BLaER1 (cell line): ENCODE results near the gene SYT8.
A peak's percentile ranks its signal among the peaks of the same experiment; 100 is the strongest.
"Not testable (repeated sequence)": the region's sequence is repeated elsewhere in the genome, so short reads cannot be mapped to it uniquely, and the experiment has no call there.

Experiments
- H3K27ac ChIP-seq: shearing (Covaris generic); formaldehyde crosslinking; 2 replicates; pipeline ENCODE4 v1.8.1; 2022
- H3K27me3 ChIP-seq: shearing (Covaris generic); formaldehyde crosslinking; 2 replicates; pipeline ENCODE4 v1.8.1; 2022
- H3K36me3 ChIP-seq: shearing (Covaris generic); formaldehyde crosslinking; 2 replicates; pipeline ENCODE4 v1.8.1; 2022
- H3K4me1 ChIP-seq: shearing (Covaris generic); formaldehyde crosslinking; 2 replicates; pipeline ENCODE4 v1.8.1; 2022
- H3K4me2 ChIP-seq: shearing (Covaris generic); formaldehyde crosslinking; 2 replicates; pipeline ENCODE4 v1.8.1; 2022
- H3K4me3 ChIP-seq: shearing (Covaris generic); formaldehyde crosslinking; 2 replicates; pipeline ENCODE4 v1.8.1; 2022
- H3K9ac ChIP-seq: shearing (Covaris generic); formaldehyde crosslinking; 2 replicates; pipeline ENCODE4 v1.8.1; 2022
- H3K9me3 ChIP-seq: shearing (Covaris generic); formaldehyde crosslinking; 2 replicates; pipeline ENCODE4 v1.8.1; 2022
- H4K20me1 ChIP-seq: shearing (Covaris generic); formaldehyde crosslinking; 2 replicates; pipeline ENCODE4 v1.8.1; 2022
- Cebpa-rat ChIP-seq: shearing (Covaris generic); IDR thresholded peaks from 2 replicates; pipeline ENCODE4 v1.8.1; 2022

The SYT8 gene

DNA sequence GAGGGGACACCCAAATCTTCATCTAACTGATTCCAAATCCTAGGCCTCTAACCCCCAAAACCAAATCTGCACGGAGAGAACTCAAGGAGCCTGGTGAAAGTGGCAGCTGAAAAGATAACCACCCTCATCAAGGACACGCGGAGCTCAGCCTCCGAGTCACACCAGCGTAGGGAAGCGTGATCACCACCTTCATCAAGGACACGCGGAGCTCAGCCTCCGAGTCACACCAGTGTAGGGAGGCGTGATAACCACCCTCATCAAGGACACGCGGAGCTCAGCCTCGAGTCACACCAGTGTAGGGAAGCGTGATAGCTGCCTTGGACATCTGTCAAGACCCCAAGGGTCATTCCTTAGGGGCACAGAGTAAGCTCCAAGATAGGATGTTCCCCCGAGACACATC lies 29.3 kb upstream of the SYT8 start:
- Histone ChIP-seq H3K27me3 (no peaks in the 10 kb centered on the region), H4K20me1 (no peaks in the 10 kb centered on the region)

GRCh38 chr11:1807264-1807995 lies 27.4 kb upstream of the SYT8 start:
- H3K4me1 ChIP-seq = peaks cover 9% of the 10 kb centered on the region; the same call in 1 of the 2 replicates
- H3K36me3 ChIP-seq = no peaks in the 10 kb centered on the region
- no peak overlapping the region for H3K9ac ChIP-seq
- no peaks in the 10 kb centered on the region for H3K27me3 ChIP-seq
- H3K4me2 ChIP-seq = no peak overlapping the region
- TF ChIP-seq Cebpa-rat = no peak
- no peaks in the 10 kb centered on the region for H4K20me1 ChIP-seq
- peaks cover 20% of the 10 kb centered on the region for H3K9me3 ChIP-seq
- H3K27ac ChIP-seq = no peak overlapping the region
- no peak overlapping the region for H3K4me3 ChIP-seq

More for the DNA sequence above, 29.3 kb upstream of the SYT8 start:
- no peaks in the 10 kb centered on the region for H3K36me3 ChIP-seq
- H3K27ac ChIP-seq = no peak overlapping the region
- no peak overlapping the region for H3K4me3 ChIP-seq
- peaks cover 13% of the 10 kb centered on the region for H3K9me3 ChIP-seq
- no peak overlapping the region for H3K9ac ChIP-seq
- H3K4me1 ChIP-seq = 0 out of 2 replicates have a peak, but pooled peaks cover under 1% of the 10 kb centered on the region
- no peak overlapping the region for H3K4me2 ChIP-seq
- TF ChIP-seq Cebpa-rat = no peak

DNA sequence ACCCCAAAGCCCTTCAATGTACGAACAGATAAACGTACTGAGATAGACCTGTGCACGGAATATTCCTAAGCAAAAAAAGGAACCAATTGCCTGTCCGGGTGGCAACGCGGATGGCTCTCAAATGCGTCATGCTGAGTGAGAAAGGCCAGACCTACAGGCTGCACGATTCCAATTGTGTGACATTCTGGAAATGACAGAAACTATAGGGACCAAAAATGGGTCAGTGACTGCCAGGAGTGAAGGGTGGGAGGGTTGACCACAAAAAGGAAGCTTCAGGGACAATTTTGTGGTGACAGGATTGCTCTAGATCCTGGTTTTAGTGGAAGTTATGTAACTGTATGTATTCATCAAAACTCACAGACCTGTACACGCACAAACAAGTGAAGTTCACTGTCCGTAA lies 24.0 kb upstream of the SYT8 start:
- Histone ChIP-seq H3K4me1 (peaks cover 9% of the 10 kb centered on the region; the same call in 1 of the 2 replicates), H3K27me3 (no peaks in the 10 kb centered on the region), H3K9ac (no peak overlapping the region)

GRCh38 chr11:1812274-1812673 lies 22.5 kb upstream of the SYT8 start:
- H4K20me1 ChIP-seq = no peaks in the 10 kb centered on the region
- no peak for TF ChIP-seq Cebpa-rat
- H3K9ac ChIP-seq = no peak overlapping the region
- H3K27ac ChIP-seq = no peak overlapping the region
- H3K27me3 ChIP-seq = no peaks in the 10 kb centered on the region
- peaks cover 9% of the 10 kb centered on the region; the same call in 1 of the 2 replicates for H3K4me1 ChIP-seq
- no peaks in the 10 kb centered on the region for H3K36me3 ChIP-seq
- no peak overlapping the region for H3K4me3 ChIP-seq
- peaks cover 25% of the 10 kb centered on the region for H3K9me3 ChIP-seq
- no peak overlapping the region for H3K4me2 ChIP-seq

More for the DNA sequence above, 24.0 kb upstream of the SYT8 start:
- Histone ChIP-seq H4K20me1 (no peaks in the 10 kb centered on the region), H3K36me3 (no peaks in the 10 kb centered on the region), H3K4me3 (no peak overlapping the region), H3K4me2 (0 out of 2 replicates have a peak overlapping the region, but pooled peaks have one; percentile 12), H3K9me3 (peaks cover 25% of the 10 kb centered on the region), H3K27ac (no peak overlapping the region)
- TF ChIP-seq Cebpa-rat = no peak

GRCh38 chr11:1812801-1813200 lies 22.0 kb upstream of the SYT8 start:
- Histone ChIP-seq H3K4me2 (no peak overlapping the region), H4K20me1 (no peaks in the 10 kb centered on the region), H3K4me3 (no peak overlapping the region), H3K4me1 (peaks cover 9% of the 10 kb centered on the region; the same call in 1 of the 2 replicates), H3K27ac (no peak overlapping the region), H3K9ac (no peak overlapping the region), H3K9me3 (peaks cover 27% of the 10 kb centered on the region), H3K27me3 (no peaks in the 10 kb centered on the region), H3K36me3 (no peaks in the 10 kb centered on the region)
- TF ChIP-seq Cebpa-rat = no peak

DNA sequence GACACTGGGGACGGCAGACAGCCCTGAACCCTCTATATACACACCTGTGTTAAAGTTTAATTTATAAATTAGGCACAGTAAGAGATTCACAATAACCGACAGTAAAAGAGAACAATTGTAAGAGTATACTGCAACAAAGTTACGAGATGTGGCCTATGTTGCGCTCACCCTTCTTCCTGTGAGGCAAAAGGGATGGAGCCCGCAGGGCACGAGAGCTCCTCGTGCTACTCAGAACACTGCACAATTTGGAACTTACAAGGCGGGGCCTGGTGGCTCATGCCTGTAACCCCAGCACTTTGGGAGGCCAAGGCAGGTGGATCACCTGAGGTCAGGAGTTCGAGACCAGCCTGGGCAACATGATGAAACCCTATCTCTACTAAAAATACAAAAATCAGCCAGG lies 21.4 kb upstream of the SYT8 start:
- H3K4me2 ChIP-seq, H3K9ac ChIP-seq, H3K4me1 ChIP-seq, H3K4me3 ChIP-seq, H4K20me1 ChIP-seq, H3K27me3 ChIP-seq, H3K36me3 ChIP-seq, H3K27ac ChIP-seq: not testable (repeated sequence)
- H3K9me3 ChIP-seq = peaks cover 31% of the 10 kb centered on the region

- H3K27ac ChIP-seq = no peak overlapping the region
- H3K9ac ChIP-seq = no peak overlapping the region
- no peak overlapping the region for H3K4me2 ChIP-seq
- no peak overlapping the region for H3K4me3 ChIP-seq
- H3K9me3 ChIP-seq = peaks cover 34% of the 10 kb centered on the region
- no peaks in the 10 kb centered on the region for H3K27me3 ChIP-seq
- H3K4me1 ChIP-seq = peaks cover 9% of the 10 kb centered on the region; the same call in 1 of the 2 replicates
- no peak for TF ChIP-seq Cebpa-rat
- H4K20me1 ChIP-seq = no peaks in the 10 kb centered on the region
- no peaks in the 10 kb centered on the region for H3K36me3 ChIP-seq
Observed at GRCh38 chr11:1814691-1815090, 20.1 kb upstream of the SYT8 start.

DNA sequence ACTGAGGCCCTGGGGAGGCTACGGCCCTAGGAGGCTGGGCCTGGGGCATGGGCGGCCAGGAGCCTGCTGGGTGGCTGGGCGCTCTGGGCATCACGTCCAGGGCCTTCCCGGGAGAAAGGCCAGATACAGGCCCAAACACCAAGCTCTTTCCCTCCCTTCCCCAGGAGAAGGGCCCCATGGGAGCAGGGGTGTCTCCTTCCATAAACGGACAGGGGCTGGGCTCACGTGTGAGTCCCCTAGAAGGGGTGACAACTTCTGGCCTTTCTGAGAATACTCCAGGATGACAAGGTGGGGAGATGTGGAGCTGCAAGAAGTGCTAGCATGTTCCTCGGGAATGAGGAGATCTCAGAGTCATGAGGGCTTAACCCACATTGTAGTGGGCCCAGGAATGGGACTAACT lies 19.5 kb upstream of the SYT8 start:
- Histone ChIP-seq H3K4me1 (peaks cover 9% of the 10 kb centered on the region; the same call in 1 of the 2 replicates), H3K9me3 (peaks cover 32% of the 10 kb centered on the region), H3K9ac (no peak overlapping the region), H3K27ac (no peak overlapping the region), H3K27me3 (no peaks in the 10 kb centered on the region), H3K4me3 (no peak overlapping the region), H3K4me2 (no peak overlapping the region), H3K36me3 (no peaks in the 10 kb centered on the region), H4K20me1 (no peaks in the 10 kb centered on the region)
- TF ChIP-seq Cebpa-rat = no peak

DNA sequence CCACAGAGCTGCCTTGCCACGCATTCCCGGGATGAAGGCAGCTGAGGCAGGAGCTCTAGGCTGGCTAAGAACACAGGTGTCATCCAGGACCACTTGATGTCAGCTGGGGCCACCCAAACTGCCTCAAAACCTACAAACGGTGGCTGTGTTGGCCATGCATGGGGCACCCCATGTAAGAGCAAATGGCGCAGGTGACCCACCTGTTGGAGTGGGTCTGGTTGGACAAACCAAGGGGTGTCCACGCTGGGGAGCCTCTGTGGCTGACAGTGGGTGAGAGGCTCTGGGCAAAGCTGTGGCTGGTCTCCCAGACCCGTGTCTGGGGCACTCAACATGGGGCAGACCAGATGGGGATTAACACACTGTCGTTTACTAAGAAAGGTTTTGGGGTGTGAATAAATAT lies 19.0 kb upstream of the SYT8 start:
- Histone ChIP-seq H3K36me3 (no peaks in the 10 kb centered on the region), H3K27me3 (no peaks in the 10 kb centered on the region), H3K4me3 (no peak overlapping the region), H4K20me1 (no peaks in the 10 kb centered on the region), H3K9ac (no peak overlapping the region), H3K4me2 (no peak overlapping the region), H3K4me1 (peaks cover 6% of the 10 kb centered on the region; the same call in 1 of the 2 replicates), H3K9me3 (peaks cover 32% of the 10 kb centered on the region), H3K27ac (no peak overlapping the region)
- TF ChIP-seq Cebpa-rat = no peak

GRCh38 chr11:1817000-1817399 lies 17.8 kb upstream of the SYT8 start:
- H3K4me3 ChIP-seq = no peak overlapping the region
- H3K4me1 ChIP-seq = no peaks in the 10 kb centered on the region
- H3K27me3 ChIP-seq = no peaks in the 10 kb centered on the region
- no peaks in the 10 kb centered on the region for H3K36me3 ChIP-seq
- TF ChIP-seq Cebpa-rat = no peak
- H4K20me1 ChIP-seq = no peaks in the 10 kb centered on the region
- no peak overlapping the region for H3K9ac ChIP-seq
- peaks cover 29% of the 10 kb centered on the region for H3K9me3 ChIP-seq
- no peak overlapping the region for H3K4me2 ChIP-seq
- H3K27ac ChIP-seq = no peak overlapping the region
